Mesenchymal stem cell (in vitro differentiated cells and primary cell): ENCODE data around the gene FOXC2.

Experiments used
- DNase-seq: peaks from one replicate; pipeline ENCODE4 v3.0.0-alpha.2; 2013
- H2AFZ ChIP-seq: one replicate; pipeline ENCODE4 v1.6.1; 2013; ENCODE audit warnings: low read depth, mild to moderate bottlenecking, control low read depth, inconsistent platforms, low read length, moderate library complexity
- H2AK5ac ChIP-seq: 2 replicates; pipeline ENCODE4 v1.6.1; 2013; ENCODE audit warnings: low read length, moderate library complexity, mild to moderate bottlenecking, inconsistent platforms; ENCODE audit not compliant: severe bottlenecking
- H2BK120ac ChIP-seq: one replicate; pipeline ENCODE4 v1.6.1; 2013; ENCODE audit warnings: low read depth, mild to moderate bottlenecking, inconsistent platforms, low read length, moderate library complexity
- H2BK12ac ChIP-seq, 2 experiments: one replicate each; pipeline ENCODE4 v1.6.1; 2013; ENCODE audit warnings: inconsistent platforms in 2 of 2, low read length in 2 of 2, mild to moderate bottlenecking in 2 of 2, moderate library complexity in 2 of 2, control low read depth in 1 of 2
- H2BK15ac ChIP-seq: one replicate; pipeline ENCODE4 v1.6.1; 2013; ENCODE audit warnings: mild to moderate bottlenecking, low read depth, inconsistent platforms; ENCODE audit not compliant: poor library complexity, severe bottlenecking
- H2BK5ac ChIP-seq: 2 replicates; pipeline ENCODE4 v1.6.1; 2013; ENCODE audit warnings: low read depth, mild to moderate bottlenecking, low read length, control low read depth, inconsistent platforms; ENCODE audit not compliant: poor library complexity, severe bottlenecking
- H3K14ac ChIP-seq, 2 experiments: one replicate each; pipeline ENCODE4 v1.6.1; 2013; ENCODE audit warnings: inconsistent platforms in 2 of 2, low read length in 2 of 2, control low read depth in 1 of 2, mild to moderate bottlenecking in 1 of 2, moderate library complexity in 1 of 2
- H3K18ac ChIP-seq, 2 experiments: one replicate each; pipeline ENCODE4 v1.6.1; 2013; ENCODE audit warnings: inconsistent platforms in 2 of 2, low read length in 2 of 2, control low read depth in 1 of 2, low read depth in 1 of 2, mild to moderate bottlenecking in 1 of 2
- H3K23ac ChIP-seq, 2 experiments: one replicate each; pipeline ENCODE4 v1.6.1; 2013; ENCODE audit warnings: inconsistent platforms in 2 of 2, low read length in 2 of 2, mild to moderate bottlenecking in 2 of 2, moderate library complexity in 2 of 2, control low read depth in 1 of 2
- H3K27ac ChIP-seq: 2 replicates; pipeline ENCODE4 v1.5.1; 2013; ENCODE audit warnings: mild to moderate bottlenecking, moderate library complexity, low read length, control low read depth, inconsistent platforms; ENCODE audit not compliant: poor library complexity, severe bottlenecking
- H3K27me3 ChIP-seq, 2 experiments: 2 replicates each; pipeline versions ENCODE4 v1.6.1 to v1.7.0; 2013; ENCODE audit warnings: low read length in 2 of 2, mild to moderate bottlenecking in 2 of 2, moderate library complexity in 2 of 2, control low read depth in 1 of 2, inconsistent platforms in 1 of 2; ENCODE audit not compliant: control insufficient read depth in 1 of 2, insufficient read depth in 1 of 2
- H3K36me3 ChIP-seq, 2 experiments: 2 replicates each; pipeline versions ENCODE4 v1.6.1 to v1.7.0; 2013; ENCODE audit warnings: low read length in 2 of 2, control low read depth in 1 of 2, inconsistent platforms in 1 of 2, low read depth in 1 of 2, mild to moderate bottlenecking in 1 of 2; ENCODE audit not compliant: insufficient read depth in 2 of 2, control insufficient read depth in 1 of 2
- H3K4ac ChIP-seq, 2 experiments: one replicate each; pipeline ENCODE4 v1.6.1; 2013; ENCODE audit warnings: inconsistent platforms in 2 of 2, low read length in 2 of 2, mild to moderate bottlenecking in 2 of 2, moderate library complexity in 2 of 2, control low read depth in 1 of 2, low read depth in 1 of 2
- H3K4me1 ChIP-seq: 2 replicates; pipeline ENCODE4 v1.6.1; 2013; ENCODE audit warnings: low read depth, low read length, control low read depth; ENCODE audit not compliant: control insufficient read depth, insufficient read depth
- H3K4me2 ChIP-seq: 2 replicates; pipeline ENCODE4 v1.6.1; 2013; ENCODE audit warnings: low read length, mild to moderate bottlenecking, inconsistent platforms; ENCODE audit not compliant: poor library complexity, severe bottlenecking
- H3K4me3 ChIP-seq, 2 experiments: 2 replicates each; pipeline versions ENCODE4 v1.5.1 to v1.7.0; 2013; ENCODE audit warnings: low read length in 2 of 2, mild to moderate bottlenecking in 2 of 2, control low read depth in 1 of 2, low read depth in 1 of 2; ENCODE audit not compliant: insufficient read depth in 1 of 2
- H3K79me1 ChIP-seq: replicated peaks from 2 replicates; pipeline ENCODE4 v1.6.1; 2013; ENCODE audit warnings: mild to moderate bottlenecking, control low read depth, low read length, inconsistent platforms; ENCODE audit not compliant: poor library complexity, severe bottlenecking
- H3K9ac ChIP-seq: 2 replicates; pipeline ENCODE4 v1.7.0; 2013; ENCODE audit warnings: mild to moderate bottlenecking, low read length, moderate library complexity
- H3K9me3 ChIP-seq: 2 replicates; pipeline ENCODE4 v1.7.0; 2013; ENCODE audit warnings: mild to moderate bottlenecking, low read length; ENCODE audit not compliant: control insufficient read depth
- H4K8ac ChIP-seq: one replicate; pipeline ENCODE4 v1.6.1; 2013; ENCODE audit warnings: inconsistent platforms, mild to moderate bottlenecking, low read length, moderate library complexity
- H4K91ac ChIP-seq: one replicate; pipeline ENCODE4 v1.6.1; 2013; ENCODE audit warnings: mild to moderate bottlenecking, low read length, inconsistent platforms
- WGBS: methylation state at CpG from one replicate; pipeline ENCODE4 v1.1.7; 2013; ENCODE audit warnings: mixed read lengths; 5-methylcytosine and 5-hydroxymethylcytosine counted together

The FOXC2 gene

DNA sequence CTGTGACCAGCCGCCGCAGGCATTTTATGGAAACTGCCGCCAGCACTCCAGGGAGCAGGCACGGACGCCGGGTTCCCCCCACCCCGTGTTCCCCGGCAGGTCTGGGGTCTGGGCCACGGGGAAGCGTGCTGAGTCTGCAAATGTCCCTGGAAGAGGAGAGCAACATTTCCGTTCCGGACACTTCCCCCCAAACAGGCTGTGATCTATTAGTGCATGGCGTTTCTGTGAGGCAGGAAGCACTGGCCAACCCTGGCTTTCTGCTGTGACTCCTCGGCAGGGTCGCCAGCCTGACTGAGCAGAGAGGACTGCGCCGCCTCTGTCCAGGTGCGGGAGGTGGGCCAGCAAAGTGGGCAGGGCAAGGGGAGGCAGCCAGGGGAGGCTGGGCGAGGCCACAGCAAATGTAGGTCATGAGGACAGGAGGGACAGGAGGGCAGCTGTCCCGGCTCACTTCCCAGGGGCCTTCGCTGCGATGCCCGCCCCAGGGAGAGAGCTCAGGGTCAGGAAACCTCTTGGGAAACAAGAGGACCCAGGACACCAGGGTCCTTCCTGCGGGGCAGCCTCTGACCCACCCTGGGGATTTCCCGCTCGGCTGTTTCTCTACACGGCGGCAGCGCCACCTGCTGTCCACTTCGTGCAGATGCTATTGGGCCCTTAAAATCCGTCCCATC lies 46.8 kb upstream of the FOXC2 start:
- DNase-seq: peak; percentile 89
- Histone ChIP-seq H3K4me2 (peak overlapping the region; percentile 9), H3K4me3 (peak overlapping the region in 1 of 2 experiments; percentile 63), H2AFZ (peak overlapping the region; percentile 34), H2BK120ac (peak overlapping the region; percentile 69), H3K4ac (peak overlapping the region; percentile 55 to 88), H3K23ac (peak overlapping the region in 1 of 2 experiments; percentile 87), H2AK5ac (no peak overlapping the region), H3K27ac (no peak overlapping the region), H2BK12ac (peak overlapping the region; percentile 70 to 98), H3K18ac (peak overlapping the region; percentile 97 to 99), H3K36me3 (no peaks in the 10 kb centered on the region), H3K27me3 (peaks cover 78 to 91% of the 10 kb centered on the region in 2 experiments), H4K91ac (peak overlapping the region; percentile 95), H3K79me1 (no peaks in the 10 kb centered on the region), H3K14ac (peak overlapping the region in 1 of 2 experiments; percentile 98), H3K9me3 (no peaks in the 10 kb centered on the region), H4K8ac (peak overlapping the region; percentile 81), H2BK15ac (peak overlapping the region; percentile 46), H3K4me1 (peaks cover 15% of the 10 kb centered on the region), H2BK5ac (no peak overlapping the region), H3K9ac (peak overlapping the region; percentile 62)
- WGBS: 10% methylated on average over 31 of the region's 31 CpGs

- Histone ChIP-seq H3K23ac (no peak overlapping the region), H3K4me1 (peaks cover 12% of the 10 kb centered on the region), H3K9me3 (no peaks in the 10 kb centered on the region), H3K4me3 (peak overlapping the region in 1 of 2 experiments; percentile 63), H3K36me3 (no peaks in the 10 kb centered on the region), H3K79me1 (no peaks in the 10 kb centered on the region), H2BK120ac (no peak overlapping the region), H3K18ac (peak overlapping the region in 1 of 2 experiments; percentile 2), H4K8ac (peak overlapping the region; percentile 3), H3K4ac (peak overlapping the region in 1 of 2 experiments; percentile 12), H4K91ac (peak overlapping the region; percentile 15), H3K4me2 (no peak overlapping the region), H3K27me3 (peaks cover 70 to 91% of the 10 kb centered on the region in 2 experiments), H2AFZ (no peak overlapping the region), H3K27ac (no peak overlapping the region), H2BK5ac (no peak overlapping the region), H3K14ac (no peak overlapping the region), H2BK12ac (peak overlapping the region in 1 of 2 experiments; percentile 16), H3K9ac (peak overlapping the region; percentile 62), H2AK5ac (no peak overlapping the region), H2BK15ac (no peak overlapping the region)
- WGBS: 60% methylated on average over 27 of the region's 30 CpGs
- peak; percentile 87 for DNase-seq
Observed at GRCh38 chr16:86520317-86521210, 46.1 kb upstream of the FOXC2 start.

DNA sequence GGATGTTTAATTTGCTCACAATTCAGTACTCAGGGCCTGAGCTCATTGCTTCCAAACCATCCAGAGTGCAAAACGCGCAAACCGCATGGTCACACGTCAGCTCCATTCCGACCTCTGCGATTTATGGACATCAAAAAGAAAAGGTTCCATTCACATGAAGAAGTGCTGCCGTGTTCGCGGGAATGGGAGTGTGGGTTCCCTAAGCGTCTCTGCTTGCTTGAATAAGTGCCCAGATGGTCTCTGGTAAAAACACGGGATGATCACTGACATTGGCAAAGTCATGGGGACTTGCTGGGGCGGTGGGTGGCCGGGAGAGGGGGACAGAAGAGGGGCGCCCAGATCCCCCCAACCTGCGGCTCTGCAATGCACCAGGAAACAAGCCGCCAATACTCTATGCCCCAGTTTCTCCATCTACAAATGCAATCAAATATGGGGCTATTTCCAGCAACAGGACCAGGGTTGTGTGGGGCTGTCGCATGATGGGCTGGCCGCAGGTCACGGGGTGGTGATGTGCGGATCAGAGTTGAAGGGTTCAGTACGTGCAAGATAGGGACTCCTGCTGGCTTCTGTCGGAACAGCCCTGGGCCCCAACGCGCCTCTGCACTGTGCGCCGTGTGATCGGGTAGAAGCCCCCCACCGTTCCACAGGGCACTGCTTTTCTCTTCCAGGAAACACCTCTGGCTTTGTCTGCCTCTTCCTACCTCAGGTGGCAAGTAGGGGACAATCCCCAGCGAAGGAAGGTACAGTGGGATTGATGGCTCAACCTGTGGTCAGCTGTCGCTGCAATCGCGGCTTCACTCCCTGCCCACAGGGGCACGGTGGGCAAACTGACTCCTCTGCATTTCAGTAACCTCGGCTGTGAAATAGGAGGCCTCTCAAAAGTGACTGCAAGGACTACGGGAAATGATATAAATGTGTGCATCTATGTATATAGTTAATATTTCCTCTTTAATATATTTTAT lies 45.1 kb upstream of the FOXC2 start:
- no peak overlapping the region for H2AFZ ChIP-seq
- H2AK5ac ChIP-seq: no peak overlapping the region
- H3K27me3 ChIP-seq: peaks cover 61 to 89% of the 10 kb centered on the region in 2 experiments
- peak overlapping the region in 1 of 2 experiments; percentile 78 for H2BK12ac ChIP-seq
- H4K91ac ChIP-seq: peak overlapping the region; percentile 12
- no peak overlapping the region for H2BK5ac ChIP-seq
- no peak overlapping the region for H3K27ac ChIP-seq
- H3K4me3 ChIP-seq: no peak overlapping the region
- peak; percentile 9 for DNase-seq
- WGBS: 90% methylated on average over 31 of the region's 35 CpGs
- H3K9ac ChIP-seq: no peak overlapping the region
- no peak overlapping the region for H3K23ac ChIP-seq
- no peaks in the 10 kb centered on the region for H3K36me3 ChIP-seq
- no peak overlapping the region for H2BK15ac ChIP-seq
- peak overlapping the region in 1 of 2 experiments; percentile 6 for H3K18ac ChIP-seq
- H3K4me1 ChIP-seq: peaks cover 5% of the 10 kb centered on the region
- H3K4me2 ChIP-seq: no peak overlapping the region
- H3K9me3 ChIP-seq: no peaks in the 10 kb centered on the region
- no peak overlapping the region for H3K14ac ChIP-seq
- H3K79me1 ChIP-seq: no peaks in the 10 kb centered on the region
- H2BK120ac ChIP-seq: no peak overlapping the region
- no peak overlapping the region for H4K8ac ChIP-seq
- no peak overlapping the region for H3K4ac ChIP-seq
